Stimulated activated CD4-positive, alpha-beta T cell treated with anti-CD3 and anti-CD28 coated beads, Interleukin-2, amount 100 ng/mL, for 24 hours (primary cell): ENCODE results near the gene SEC62.

Source experiments
- DNase-seq, 2 donors: peaks; one replicate each; pipeline ENCODE4 v3.0.0-alpha.2; 2020

SEC62 gene

DNA sequence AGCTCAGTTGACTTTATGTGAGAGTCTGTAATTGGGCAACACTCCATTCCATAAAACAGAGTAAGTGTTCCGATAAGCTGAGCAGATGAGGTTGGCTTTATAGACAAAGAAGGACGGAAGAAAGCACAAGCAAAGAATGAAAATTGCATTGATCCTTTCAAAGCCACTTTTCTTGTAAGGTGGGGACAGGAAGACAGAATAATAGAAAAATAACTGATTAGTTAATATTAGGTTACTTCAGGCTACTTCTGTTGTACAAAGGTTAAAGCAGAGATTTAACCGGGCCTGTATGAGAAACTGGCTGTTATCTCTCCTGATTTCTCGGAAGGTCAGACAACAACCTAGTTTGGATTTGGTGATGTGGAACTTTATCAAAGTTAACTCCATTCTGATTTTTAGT, 55.7 kb downstream of the SEC62 start:
- no peak for DNase-seq

- no peak for DNase-seq
These were observed 56.6 kb downstream of the SEC62 start for GRCh38 chr3:170023165-170023564.

GRCh38 chr3:170024581-170024980, 58.0 kb downstream of the SEC62 start:
- DNase-seq, result no peak

DNA sequence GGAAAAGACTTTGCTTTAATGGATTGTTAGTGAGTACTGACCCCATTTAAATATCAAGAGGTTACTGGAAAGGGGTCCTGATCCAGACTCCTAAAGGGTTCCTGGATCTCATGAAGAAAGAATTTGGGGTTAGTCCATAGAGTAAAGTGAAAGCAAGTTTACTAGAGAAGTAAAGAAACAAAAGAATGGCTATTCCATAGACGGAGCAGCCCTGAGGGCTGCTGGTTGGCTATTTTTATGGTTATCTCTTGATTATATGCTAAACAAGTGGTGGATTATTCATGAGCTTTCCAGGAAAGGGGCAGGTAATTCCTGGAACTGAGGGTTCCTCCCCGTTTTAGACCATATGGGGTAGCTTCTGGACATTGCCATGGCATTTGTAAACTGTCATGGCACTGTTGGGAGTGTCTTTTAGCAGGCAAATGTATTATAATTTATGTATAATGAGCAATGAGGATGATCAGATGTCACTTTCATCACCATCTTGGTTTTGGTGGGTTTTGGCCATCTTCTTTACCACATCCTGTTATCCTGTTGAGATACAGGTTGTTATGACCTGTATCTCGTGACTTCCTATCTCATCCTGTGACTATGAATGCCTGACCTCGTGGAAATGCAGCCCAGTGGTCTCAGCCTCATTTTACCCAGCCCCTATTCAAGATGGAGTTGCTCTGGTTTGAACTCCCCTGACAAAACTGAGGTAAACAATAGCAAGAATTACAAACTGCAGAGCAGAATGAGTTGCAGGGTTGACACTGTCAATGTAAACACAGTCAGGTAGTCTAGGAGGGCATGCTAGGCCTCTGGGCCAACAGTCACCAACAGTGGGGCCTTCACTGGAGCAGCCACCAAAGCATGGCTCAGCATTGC, 60.9 kb downstream of the SEC62 start:
- no peak for DNase-seq

DNA sequence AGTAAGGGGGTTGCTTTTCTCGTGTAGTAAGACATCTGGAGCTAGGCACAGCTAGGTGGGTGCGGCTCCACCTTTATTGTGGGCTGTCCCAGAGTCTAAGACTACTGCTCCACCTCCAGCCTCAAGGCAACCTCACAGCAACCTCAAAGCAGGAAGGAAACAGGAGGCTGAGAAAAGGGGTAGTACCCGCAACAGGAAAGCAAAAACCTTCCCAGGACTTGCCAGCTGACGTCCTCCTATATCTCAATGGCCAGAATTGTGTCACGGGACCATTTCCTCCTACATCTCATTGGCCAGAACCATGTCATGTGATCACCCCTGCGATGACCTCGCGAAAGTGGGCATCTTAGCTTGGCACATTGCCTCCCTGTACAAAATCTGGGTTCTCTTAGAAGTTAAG, 66.9 kb downstream of the SEC62 start:
- peak; percentile 20 to 27 for DNase-seq

GRCh38 chr3:170037463-170038433, 71.1 kb downstream of the SEC62 start, which contains the start of gene GPR160:
TSS of gene GPR160 (plus strand) at chr3:170037995. CDS start at chr3:170083973, 45,978 bp downstream.
- peak; percentile 86 to 88 for DNase-seq

DNA sequence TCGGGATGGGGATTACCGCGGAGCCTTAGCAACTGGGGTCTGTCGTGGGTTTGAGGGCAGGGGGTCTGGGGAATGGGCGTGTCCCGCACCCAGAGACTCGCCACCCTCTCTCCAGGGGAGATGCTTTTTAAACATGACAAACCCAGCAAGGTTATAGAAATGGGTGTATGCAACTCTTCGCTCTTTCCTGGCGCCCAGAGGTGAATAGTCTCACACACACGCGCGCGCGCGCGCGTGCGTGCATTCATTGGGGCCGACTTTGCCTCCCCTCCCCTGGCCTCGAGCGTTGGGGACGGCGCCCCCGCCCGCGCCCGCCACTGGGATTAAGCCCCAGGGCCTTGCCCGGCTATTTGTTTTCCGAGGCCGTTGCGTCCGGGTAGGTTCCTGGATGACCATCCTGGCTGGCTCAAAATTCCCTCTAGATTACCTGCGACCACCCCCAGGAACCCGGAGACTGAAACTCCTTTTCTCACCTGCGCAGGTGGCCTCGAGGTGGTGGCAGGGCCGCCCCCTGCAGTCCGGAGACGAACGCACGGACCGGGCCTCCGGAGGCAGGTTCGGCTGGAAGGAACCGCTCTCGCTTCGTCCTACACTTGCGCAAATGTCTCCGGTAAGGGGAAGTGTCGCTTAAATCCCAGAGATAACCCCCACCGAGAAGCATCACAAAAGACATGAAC, 72.0 kb downstream of the SEC62 start:
- peak; percentile 24 to 25 for DNase-seq

GRCh38 chr3:170040418-170040817, 73.8 kb downstream of the SEC62 start:
- DNase-seq, result no peak

DNA sequence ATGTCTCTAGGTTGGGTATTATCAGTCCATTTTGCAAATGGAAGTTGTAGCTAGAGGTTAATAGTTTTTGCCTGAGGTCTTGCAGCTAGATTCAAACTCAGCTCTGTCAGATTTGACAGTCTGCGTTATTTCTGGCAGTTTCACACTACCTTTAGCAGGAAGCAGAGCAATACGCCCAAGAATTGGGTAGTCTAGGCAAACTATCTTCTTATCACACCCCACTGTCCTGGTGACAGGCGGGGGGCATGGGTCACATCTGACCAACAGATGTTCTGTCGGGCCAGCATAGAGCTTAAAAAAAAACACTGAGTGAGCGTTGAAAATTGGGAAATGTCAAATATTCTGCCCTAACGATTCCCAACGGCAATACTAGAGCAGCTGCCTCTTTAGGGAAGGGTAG, 76.9 kb downstream of the SEC62 start:
- DNase-seq, result no peak

DNA sequence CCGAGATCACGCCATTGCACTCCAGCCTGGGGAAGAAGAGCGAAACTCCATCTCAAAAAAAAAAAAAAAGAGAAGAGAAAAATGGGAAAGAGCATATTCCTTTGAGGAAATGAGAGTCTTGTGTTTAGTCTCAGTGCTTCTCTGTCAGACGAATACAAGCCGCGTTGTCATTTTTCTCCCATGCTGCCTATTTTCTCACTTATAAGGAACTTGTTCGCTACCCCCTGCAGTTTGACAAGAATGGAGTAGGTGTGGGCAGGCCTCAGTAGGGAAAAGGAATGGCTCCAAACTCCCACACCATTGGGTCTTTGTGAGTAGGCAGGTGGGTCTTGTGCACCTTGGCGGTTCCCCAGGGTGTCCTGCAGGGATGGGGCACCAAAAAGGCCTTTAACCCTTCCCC, 77.7 kb downstream of the SEC62 start:
- DNase-seq, result no peak

DNA sequence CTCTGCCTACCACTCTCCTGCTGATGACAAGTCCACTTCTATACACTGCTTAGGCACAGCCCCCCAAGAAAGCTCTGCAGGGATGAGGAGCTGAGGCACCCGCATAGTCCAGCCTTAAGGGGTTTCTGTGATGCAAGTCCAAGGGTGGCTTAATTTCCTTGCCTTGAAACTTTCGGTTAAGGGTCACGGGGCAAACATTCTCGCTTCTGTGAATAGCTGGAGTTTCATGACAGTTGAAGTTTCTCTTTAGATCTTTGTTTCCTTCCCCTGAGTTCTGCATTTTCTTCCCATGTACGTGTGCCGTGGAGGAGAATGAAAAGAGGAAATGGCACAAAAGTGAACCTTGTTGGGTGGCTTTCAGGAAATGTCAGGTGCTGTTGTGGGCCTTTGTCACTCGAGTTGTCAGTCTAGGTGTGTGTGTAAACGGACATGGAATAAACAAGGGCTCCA, 78.2 kb downstream of the SEC62 start:
- no peak for DNase-seq

DNA sequence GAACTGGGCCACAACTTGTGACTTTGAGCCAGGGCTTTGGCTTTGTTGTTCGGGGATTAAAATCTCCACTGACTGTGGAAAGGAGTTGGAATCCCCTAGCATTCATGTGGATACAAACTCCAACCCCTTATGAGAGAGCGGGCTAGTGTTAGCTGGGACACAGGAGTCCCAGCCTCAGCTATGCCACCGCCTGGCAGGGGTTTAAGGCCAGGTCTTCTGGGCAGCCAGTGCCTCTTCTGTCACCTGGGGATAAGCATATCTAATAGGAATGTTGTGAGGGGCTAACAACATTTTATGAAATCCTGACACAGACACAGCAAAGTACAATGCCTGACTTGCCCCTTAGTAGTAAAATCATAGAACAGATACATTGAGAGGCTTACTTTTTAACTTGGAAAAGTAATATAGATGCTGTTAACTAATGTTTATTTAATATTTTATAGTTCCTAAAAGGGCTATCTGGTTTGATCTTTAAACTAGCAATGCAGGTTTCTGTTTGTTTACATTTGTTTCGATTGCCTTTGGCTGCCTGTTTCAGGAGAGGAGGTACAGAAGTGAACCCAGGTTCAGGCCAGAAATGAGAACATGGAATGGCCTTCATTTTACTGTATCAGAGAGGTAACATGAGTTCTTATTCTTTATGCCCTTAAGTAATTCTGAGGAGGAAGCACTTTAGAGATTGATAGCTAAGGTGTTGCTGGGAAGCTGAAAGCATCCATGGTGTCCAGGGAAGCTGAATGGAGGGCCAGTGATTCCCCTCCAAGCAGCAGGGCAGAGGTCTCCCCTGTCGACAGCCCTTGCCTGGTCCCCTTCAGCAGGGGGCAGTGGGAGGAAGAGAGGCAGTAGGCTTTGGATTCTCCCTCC, 79.9 kb downstream of the SEC62 start:
- no peak for DNase-seq

GRCh38 chr3:170047133-170047404, 80.5 kb downstream of the SEC62 start:
- no peak for DNase-seq
